Lower leg skin (tissue), 4 donors: Measurements from ENCODE around the gene PKD2L1. TPM values are rescaled to one million over a fixed set of nuclear protein-coding genes. Genes with fewer than 3 reads are reported as not detected.

ENCODE experiments used
- DNase-seq, 2 donors: peaks; one replicate each; pipeline ENCODE4 v3.0.0-alpha.2; 2019; ENCODE audit warnings: low spot score in 2 of 2
- H3K4me3 ChIP-seq: fragments of 200-600 bp; sonication (generic); 2 replicates; pipeline ENCODE4 v1.5.1; 2017; ENCODE audit warnings: mild to moderate bottlenecking, low read depth; ENCODE audit not compliant: poor library complexity, severe bottlenecking
- CTCF ChIP-seq, 3 donors: fragments of 450-650 bp; IDR thresholded peaks; one replicate each; pipeline ENCODE4 v1.5.1; 2016; ENCODE audit warnings: antibody characterized with exemption in 3 of 3, mild to moderate bottlenecking in 3 of 3, moderate library complexity in 2 of 3
- POLR2A ChIP-seq, 2 donors: fragments of 450-650 bp; IDR thresholded peaks; one replicate each; pipeline ENCODE4 v1.6.1; 2016 to 2017; ENCODE audit warnings: antibody characterized with exemption in 2 of 2, mild to moderate bottlenecking in 1 of 2, moderate library complexity in 1 of 2
- WGBS, 2 donors: methylation state at CpG; one replicate each; pipeline ENCODE4 v1.1.5; 2018; 5-methylcytosine and 5-hydroxymethylcytosine counted together
- intact Hi-C: fragments of 100-400 bp; cut with DNase I; formaldehyde crosslinking; loops from one replicate; pipeline ENCODE4 v1.15.0; 2023; ENCODE audit warnings: low total_unique reads
- total RNA-seq, 4 donors: library from RNA; depleted of rRNA; stranded (reverse); fragments of >200 nt; gene quantifications; one replicate each; pipeline ENCODE4 v1.1.0, GENCODE V29; 2016

PKD2L1 gene
- total RNA-seq, 4 donors from 2014 or later = not detected

GRCh38 chr10:100319707-100320402 lies 10.2 kb downstream of the PKD2L1 start:
- DNase-seq = no peak
- intact Hi-C loops = no loop called here
- TF ChIP-seq CTCF (IDR thresholded peaks at IDR 0.05) (no peak), POLR2A (IDR thresholded peaks at IDR 0.05) (no peak)
- WGBS, 2 donors = 45 to 52% methylated on average over 1 of the region's 1 CpG
- H3K4me3 ChIP-seq = no peak overlapping the region

DNA sequence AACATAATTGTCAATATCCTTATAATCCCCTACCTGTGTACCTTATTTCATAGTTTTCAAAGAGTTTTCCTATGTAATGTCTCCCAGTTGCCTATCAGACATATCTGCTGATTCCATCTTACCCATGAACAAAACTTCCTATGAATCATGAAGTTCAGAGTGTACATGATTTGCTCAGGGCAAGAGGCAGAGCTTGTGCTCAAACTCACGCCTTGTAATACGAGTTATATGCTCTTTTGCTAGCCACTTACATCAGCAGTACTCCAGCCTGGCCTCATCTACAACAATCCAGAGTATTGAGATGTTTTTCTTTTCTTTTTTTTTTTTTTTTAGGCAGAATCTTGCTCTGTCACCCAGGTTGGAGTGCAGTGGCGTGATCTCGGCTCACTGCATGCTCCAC lies 11.8 kb downstream of the PKD2L1 start:
- no peak for DNase-seq
- intact Hi-C loops = no loop called here
- 61 to 64% methylated on average over 4 of the region's 4 CpGs for WGBS, 2 donors
- no peak overlapping the region for H3K4me3 ChIP-seq
- no peak for TF ChIP-seq POLR2A (IDR thresholded peaks at IDR 0.05)
- no peak for TF ChIP-seq CTCF (IDR thresholded peaks at IDR 0.05)

GRCh38 chr10:100315615-100316014 lies 14.4 kb downstream of the PKD2L1 start:
- no peak for DNase-seq
- 59 to 67% methylated on average over 4 of the region's 4 CpGs for WGBS, 2 donors
- TF ChIP-seq POLR2A (IDR thresholded peaks at IDR 0.05) (no peak), CTCF (IDR thresholded peaks at IDR 0.05) (no peak)
- intact Hi-C loops = no loop called here
- no peak overlapping the region for H3K4me3 ChIP-seq

DNA sequence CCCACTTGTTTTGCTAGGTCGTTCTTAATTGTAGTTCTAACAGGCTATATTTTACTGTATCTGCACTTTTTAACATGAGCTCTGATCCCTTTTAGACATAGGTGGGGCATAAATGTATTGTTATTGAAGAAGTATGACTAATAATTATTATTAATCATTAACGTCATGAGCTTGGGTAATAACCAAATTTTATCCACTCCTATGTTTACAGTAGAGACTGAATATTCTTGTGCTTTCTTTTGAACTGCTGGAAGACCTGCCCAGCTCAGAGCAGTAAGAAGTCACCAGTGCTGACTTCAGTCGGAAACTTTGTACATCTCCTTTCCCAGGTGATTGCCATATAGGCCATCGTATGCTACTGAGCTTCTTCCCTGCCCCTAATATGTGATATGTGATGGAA lies 18.7 kb downstream of the PKD2L1 start:
- TF ChIP-seq CTCF (IDR thresholded peaks at IDR 0.05) = no peak
- no peak for TF ChIP-seq POLR2A (IDR thresholded peaks at IDR 0.05)
- 68 to 75% methylated on average over 4 of the region's 4 CpGs for WGBS, 2 donors
- DNase-seq = no peak
- intact Hi-C loops = no loop called here
- no peak overlapping the region for H3K4me3 ChIP-seq

- no peak for TF ChIP-seq CTCF (IDR thresholded peaks at IDR 0.05)
- no peak for TF ChIP-seq POLR2A (IDR thresholded peaks at IDR 0.05)
- no peak overlapping the region for H3K4me3 ChIP-seq
- 84 to 90% methylated on average over 3 of the region's 3 CpGs for WGBS, 2 donors
- intact Hi-C loops = no loop called here
- no peak for DNase-seq
Measured at GRCh38 chr10:100307684-100308083, 22.3 kb downstream of the PKD2L1 start.

DNA sequence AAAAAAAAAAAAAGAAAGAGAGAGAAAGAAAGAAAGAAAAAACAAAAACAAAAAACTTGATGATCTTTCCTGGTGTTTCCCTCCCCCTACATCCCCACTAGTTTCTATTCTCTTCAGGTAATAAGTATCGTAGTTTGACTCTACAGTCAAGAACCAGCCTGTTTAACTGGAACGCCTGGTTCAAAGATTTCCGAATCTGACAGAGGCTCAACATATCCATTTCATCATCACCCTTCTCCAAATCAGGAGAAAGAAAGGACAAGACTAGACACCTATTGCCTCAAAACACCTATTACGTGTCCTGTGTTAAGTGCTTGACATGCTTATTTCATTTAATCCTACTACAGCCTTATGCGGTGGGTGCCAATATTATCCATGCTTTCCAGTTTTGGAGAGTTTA lies 23.2 kb downstream of the PKD2L1 start:
- intact Hi-C loops = no loop called here
- 66 to 68% methylated on average over 5 of the region's 5 CpGs for WGBS, 2 donors
- no peak for DNase-seq
- TF ChIP-seq POLR2A (IDR thresholded peaks at IDR 0.05) (no peak), CTCF (IDR thresholded peaks at IDR 0.05) (no peak)
- H3K4me3 ChIP-seq = no peak overlapping the region
